ENCODE results near the gene RBMS3.

The RBMS3 gene

DNA sequence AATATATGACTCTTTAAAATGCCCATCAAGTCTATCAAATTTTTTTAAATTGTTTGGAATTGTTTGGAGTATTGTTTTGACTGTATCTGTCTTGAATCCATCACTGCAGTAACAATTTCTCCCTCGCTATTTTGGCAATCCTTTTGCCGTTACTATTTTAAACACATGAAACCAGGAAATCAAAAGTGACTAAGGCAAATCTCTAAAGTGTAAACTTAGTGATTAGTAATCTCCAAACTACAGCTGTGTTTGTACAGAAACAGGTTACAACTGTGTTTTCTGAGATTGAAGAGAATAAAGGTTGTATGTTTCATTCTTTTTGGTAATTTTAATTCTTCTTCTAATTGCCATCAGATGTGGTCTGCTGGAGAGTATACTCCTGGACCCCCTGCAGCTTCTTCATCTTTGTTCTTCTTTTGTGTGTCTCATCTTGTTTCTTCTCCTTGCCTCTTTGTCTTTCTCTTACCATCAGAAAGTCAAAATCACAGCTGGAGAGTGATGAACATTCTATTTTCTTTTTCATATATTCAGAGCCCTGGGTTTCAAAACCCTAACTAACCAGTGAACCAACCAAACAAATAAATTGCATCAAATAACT, 465.4 kb downstream of the RBMS3 start:
- in situ Hi-C loops (cut with MboI; ENCODE audit: low sequenced_read_pairs, unreplicated experiment): no loop called here
- TF ChIP-seq, protein P1, sequence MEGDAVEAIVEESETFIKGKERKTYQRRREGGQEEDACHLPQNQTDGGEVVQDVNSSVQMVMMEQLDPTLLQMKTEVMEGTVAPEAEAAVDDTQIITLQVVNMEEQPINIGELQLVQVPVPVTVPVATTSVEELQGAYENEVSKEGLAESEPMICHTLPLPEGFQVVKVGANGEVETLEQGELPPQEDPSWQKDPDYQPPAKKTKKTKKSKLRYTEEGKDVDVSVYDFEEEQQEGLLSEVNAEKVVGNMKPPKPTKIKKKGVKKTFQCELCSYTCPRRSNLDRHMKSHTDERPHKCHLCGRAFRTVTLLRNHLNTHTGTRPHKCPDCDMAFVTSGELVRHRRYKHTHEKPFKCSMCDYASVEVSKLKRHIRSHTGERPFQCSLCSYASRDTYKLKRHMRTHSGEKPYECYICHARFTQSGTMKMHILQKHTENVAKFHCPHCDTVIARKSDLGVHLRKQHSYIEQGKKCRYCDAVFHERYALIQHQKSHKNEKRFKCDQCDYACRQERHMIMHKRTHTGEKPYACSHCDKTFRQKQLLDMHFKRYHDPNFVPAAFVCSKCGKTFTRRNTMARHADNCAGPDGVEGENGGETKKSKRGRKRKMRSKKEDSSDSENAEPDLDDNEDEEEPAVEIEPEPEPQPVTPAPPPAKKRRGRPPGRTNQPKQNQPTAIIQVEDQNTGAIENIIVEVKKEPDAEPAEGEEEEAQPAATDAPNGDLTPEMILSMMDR (IDR thresholded peaks at IDR 0.05; ENCODE audit: borderline replicate concordance, control extremely low read depth, extremely low read depth, insufficient read depth, missing control alignments): no peak
- no peak for DNase-seq (ENCODE audit: low spot score)

DNA sequence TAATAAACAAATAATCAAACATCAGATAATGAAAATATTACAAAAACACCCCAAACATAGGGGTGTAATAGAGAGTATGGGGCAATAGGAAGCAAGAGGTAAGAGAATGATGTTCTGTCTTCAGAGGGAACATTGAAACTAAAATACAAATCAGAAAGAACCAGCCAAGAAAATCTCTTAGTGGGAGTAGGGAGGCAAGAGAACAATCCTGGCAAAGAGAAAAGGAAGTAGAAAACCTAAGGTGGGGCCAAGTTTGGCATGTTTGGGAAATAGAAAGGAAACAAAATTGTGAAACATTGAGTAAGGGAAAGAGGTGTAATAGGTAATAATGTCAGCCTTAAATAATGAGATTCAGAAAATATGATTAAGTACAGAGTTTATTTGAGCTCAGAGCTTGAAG, 467.1 kb downstream of the RBMS3 start:
- in situ Hi-C loops (cut with MboI; ENCODE audit: low sequenced_read_pairs, unreplicated experiment): no loop called here
- DNase-seq (ENCODE audit: low spot score): no peak
- TF ChIP-seq, protein P1 (IDR thresholded peaks at IDR 0.05; ENCODE audit: borderline replicate concordance, control extremely low read depth, extremely low read depth, insufficient read depth, missing control alignments): no peak

DNA sequence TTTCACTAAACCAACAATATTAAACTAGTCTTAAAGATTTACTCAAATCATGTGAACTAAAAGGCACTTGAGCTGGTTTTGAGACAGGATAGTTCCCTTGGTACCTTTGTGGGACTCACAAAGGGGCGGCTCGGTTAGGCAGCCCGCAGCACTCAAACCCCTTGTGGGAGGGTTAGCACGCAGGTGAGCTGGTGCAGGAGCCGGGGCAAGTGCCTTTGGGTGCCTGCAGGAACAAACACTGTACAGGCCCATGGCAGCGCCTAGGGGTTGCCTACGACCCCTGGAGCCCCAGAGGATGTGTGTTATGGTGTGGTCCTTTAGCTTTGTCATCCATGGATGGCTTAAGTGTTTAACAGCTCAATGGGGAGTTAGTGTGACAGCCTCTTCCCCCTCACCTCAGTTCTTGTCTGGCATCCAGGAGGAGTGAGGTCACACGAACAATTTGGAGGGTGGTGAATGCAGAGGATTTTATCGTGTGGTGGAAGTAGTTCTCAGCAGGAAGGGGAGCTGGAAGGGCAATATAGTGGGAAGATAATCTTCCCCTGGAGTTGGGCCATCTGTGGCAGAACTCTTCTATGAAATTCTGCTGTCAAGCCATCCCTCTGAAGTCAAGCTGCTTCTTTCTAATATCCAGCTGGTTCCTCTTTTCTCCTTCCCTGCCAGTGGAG, 470.9 kb downstream of the RBMS3 start:
- DNase-seq (ENCODE audit: low spot score): no peak
- TF ChIP-seq, protein P1 (IDR thresholded peaks at IDR 0.05; ENCODE audit: borderline replicate concordance, control extremely low read depth, extremely low read depth, insufficient read depth, missing control alignments): no peak
- in situ Hi-C loops (cut with MboI; ENCODE audit: low sequenced_read_pairs, unreplicated experiment): no loop called here

DNA sequence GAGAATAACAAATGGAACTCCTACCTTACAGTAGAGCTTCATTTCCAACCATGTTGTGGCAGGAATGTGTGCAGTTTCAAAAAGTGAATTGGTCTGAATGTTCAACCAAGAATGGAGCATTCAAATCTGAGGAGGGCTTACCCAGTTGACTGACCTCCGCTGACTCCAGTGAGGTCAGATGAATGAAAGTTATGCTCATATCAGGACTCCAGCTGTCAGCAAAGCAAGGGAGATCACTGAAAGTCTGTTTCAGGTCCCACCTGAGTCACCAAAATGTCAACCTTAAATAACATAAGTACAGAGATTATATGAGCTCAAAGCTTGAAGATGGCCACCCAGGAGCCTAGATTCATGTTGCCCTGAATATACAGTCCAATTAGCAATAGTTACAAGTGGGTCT, 473.5 kb downstream of the RBMS3 start:
- TF ChIP-seq, protein P1 (IDR thresholded peaks at IDR 0.05; ENCODE audit: borderline replicate concordance, control extremely low read depth, extremely low read depth, insufficient read depth, missing control alignments): no peak
- DNase-seq (ENCODE audit: low spot score): no peak
- in situ Hi-C loops (cut with MboI; ENCODE audit: low sequenced_read_pairs, unreplicated experiment): no loop called here

DNA sequence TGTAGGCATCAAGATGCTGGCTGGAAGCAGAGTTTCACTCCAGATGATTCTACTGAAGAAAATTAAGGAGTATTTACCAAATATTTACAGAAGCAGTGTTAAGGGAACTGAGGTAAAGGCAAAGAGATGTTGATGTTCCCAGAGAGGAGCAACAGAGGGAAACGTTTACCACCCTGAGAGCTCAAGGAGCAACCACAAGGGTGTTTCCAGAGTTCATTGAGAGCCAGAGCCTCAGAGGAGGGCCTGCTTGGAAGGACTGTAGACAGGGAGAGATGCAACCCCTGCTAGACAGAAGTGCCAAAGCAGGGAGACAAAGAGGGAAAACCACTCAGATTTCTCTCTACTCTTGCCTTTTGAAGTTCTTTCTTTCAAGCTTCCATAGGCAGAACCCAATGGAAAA, 474.5 kb downstream of the RBMS3 start:
- in situ Hi-C loops (cut with MboI; ENCODE audit: low sequenced_read_pairs, unreplicated experiment): no loop called here
- DNase-seq (ENCODE audit: low spot score): no peak
- TF ChIP-seq, protein P1 (IDR thresholded peaks at IDR 0.05; ENCODE audit: borderline replicate concordance, control extremely low read depth, extremely low read depth, insufficient read depth, missing control alignments): no peak

DNA sequence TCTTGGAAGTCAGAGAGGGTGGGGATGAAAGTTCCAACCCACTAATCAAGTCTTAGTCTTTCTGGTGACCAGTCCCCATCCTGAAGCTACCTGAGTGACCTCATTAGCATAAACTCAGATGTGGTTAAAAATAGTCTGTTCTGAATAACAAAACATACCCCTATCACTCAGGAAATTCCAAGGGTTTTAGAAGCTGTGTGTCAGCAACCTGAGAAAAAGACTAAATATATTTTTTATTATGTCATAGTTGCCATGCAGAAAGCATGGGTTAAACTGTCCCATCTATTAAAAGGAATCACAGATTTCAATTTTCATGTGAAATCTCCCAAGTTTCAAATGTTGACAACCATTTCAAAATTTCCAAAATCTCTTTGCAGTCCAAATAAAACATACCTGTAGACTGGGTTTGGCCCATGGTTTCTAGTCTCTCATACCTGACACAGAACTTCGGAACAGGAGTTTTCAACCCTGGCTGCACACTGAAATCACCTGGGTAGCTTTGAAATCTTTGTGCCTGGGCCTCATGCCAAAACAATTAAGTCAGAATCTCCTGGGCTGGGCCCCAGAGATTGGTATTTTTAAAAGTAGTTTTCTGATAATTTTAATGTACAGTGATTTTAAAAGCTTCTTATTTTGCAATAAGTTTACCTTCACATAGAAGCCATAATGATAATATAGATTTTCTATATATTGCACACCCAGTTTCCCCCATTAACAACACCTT, 476.3 kb downstream of the RBMS3 start:
- TF ChIP-seq, protein P1 (IDR thresholded peaks at IDR 0.05; ENCODE audit: borderline replicate concordance, control extremely low read depth, extremely low read depth, insufficient read depth, missing control alignments): no peak
- DNase-seq (ENCODE audit: low spot score): no peak
- in situ Hi-C loops (cut with MboI; ENCODE audit: low sequenced_read_pairs, unreplicated experiment): no loop called here
